GM23248 (cell line): Measurements from ENCODE around the gene RGS13. TPM values are rescaled to one million over a fixed set of nuclear protein-coding genes. Genes with fewer than 3 reads are reported as not detected.

Experiments used
- DNase-seq: peaks from one replicate; pipeline ENCODE4 v3.0.0-alpha.2; 2015
- H2AFZ ChIP-seq: fragments of 200-600 bp; sonication (generic); 2 replicates; pipeline ENCODE4 v1.6.1; 2016; ENCODE audit warnings: antibody characterized with exemption
- H3F3A ChIP-seq: fragments of 200-600 bp; sonication (generic); 2 replicates; pipeline ENCODE4 v1.6.1; 2016; ENCODE audit warnings: mild to moderate bottlenecking, antibody characterized with exemption, mixed run types; ENCODE audit not compliant: insufficient read depth
- H3K27ac ChIP-seq: fragments of 200-600 bp; sonication (generic); 2 replicates; pipeline ENCODE4 v1.5.1; 2016; ENCODE audit warnings: mild to moderate bottlenecking
- H3K27me3 ChIP-seq: fragments of 200-600 bp; sonication (generic); replicated peaks from 2 replicates; pipeline ENCODE4 v1.6.1; 2016; ENCODE audit warnings: mild to moderate bottlenecking; ENCODE audit not compliant: insufficient read depth
- H3K36me3 ChIP-seq: fragments of 200-600 bp; sonication (generic); 2 replicates; pipeline ENCODE4 v1.6.1; 2016; ENCODE audit warnings: low read depth, mild to moderate bottlenecking
- H3K4me1 ChIP-seq: fragments of 200-600 bp; sonication (generic); 2 replicates; pipeline ENCODE4 v1.6.1; 2016; ENCODE audit warnings: mild to moderate bottlenecking; ENCODE audit not compliant: insufficient read depth
- H3K4me2 ChIP-seq: fragments of 200-600 bp; sonication (generic); one replicate; pipeline ENCODE4 v1.6.1; 2016; ENCODE audit warnings: mild to moderate bottlenecking; ENCODE audit not compliant: unreplicated experiment
- H3K4me3 ChIP-seq: fragments of 200-600 bp; sonication (generic); 2 replicates; pipeline ENCODE4 v1.5.1; 2016; ENCODE audit warnings: mild to moderate bottlenecking
- H3K79me2 ChIP-seq: fragments of 200-600 bp; sonication (generic); 2 replicates; pipeline ENCODE4 v1.6.1; 2016; ENCODE audit warnings: mild to moderate bottlenecking; ENCODE audit not compliant: insufficient read depth
- H3K9ac ChIP-seq: fragments of 200-600 bp; sonication (generic); 2 replicates; pipeline ENCODE4 v1.6.1; 2016; ENCODE audit warnings: mild to moderate bottlenecking
- H3K9me2 ChIP-seq: fragments of 200-600 bp; sonication (generic); 2 replicates; pipeline ENCODE4 v1.6.1; 2016; ENCODE audit warnings: mixed run types, mild to moderate bottlenecking, moderate library complexity; ENCODE audit not compliant: insufficient read depth
- H3K9me3 ChIP-seq: fragments of 200-600 bp; sonication (generic); one replicate; pipeline ENCODE4 v1.6.1; 2017; ENCODE audit warnings: low read depth
- H4K20me1 ChIP-seq: fragments of 200-600 bp; sonication (generic); 2 replicates; pipeline ENCODE4 v1.6.0; 2016; ENCODE audit not compliant: insufficient read depth
- EZH2 ChIP-seq: fragments of 200-600 bp; sonication (generic); IDR thresholded peaks from 2 replicates; pipeline ENCODE4 v1.6.1; 2018; ENCODE audit warnings: antibody characterized with exemption, mild to moderate bottlenecking; ENCODE audit not compliant: insufficient read depth, poor library complexity, severe bottlenecking
- EZH2phosphoT487 ChIP-seq: fragments of 200-600 bp; sonication (generic); IDR thresholded peaks from 2 replicates; pipeline ENCODE4 v1.6.1; 2018; ENCODE audit warnings: antibody characterized with exemption, moderate library complexity, mild to moderate bottlenecking, low read depth; ENCODE audit not compliant: insufficient read depth
- WGBS, 2 experiments: methylation state at CpG; one replicate each; pipeline ENCODE4 v1.1.6; 2015 to 2017; ENCODE audit warnings: low lambda C conversion rate in 2 of 2, low coverage in 1 of 2; ENCODE audit errors: missing lambda C conversion rate in 2 of 2; 5-methylcytosine and 5-hydroxymethylcytosine counted together
- in situ Hi-C: fragments of 300-500 bp; cut with MboI; formaldehyde crosslinking; loops from 2 replicates; pipeline ENCODE4 v1.15.0; 2020
- polyA plus RNA-seq: library from polyadenylated mRNA; unstranded; fragments of >200 nt; fragmentation: Nextera tagmentation; extraction: Ambion mirVana; gene quantifications from 2 replicates; pipeline ENCODE4 v1.2.1, GENCODE V29; 2016
- total RNA-seq: library from RNA; depleted of rRNA; stranded (reverse); fragments of >200 nt; shearing (Covaris generic); gene quantifications from 2 replicates; pipeline ENCODE4 v1.2.3, GENCODE V29; 2014

The RGS13 gene
- total and polyA plus RNA-seq, 2 experiments from 2014 or later = not detected

GRCh38 chr1:192600275-192600674, 35.7 kb upstream of the RGS13 start:
- WGBS, 2 experiments = 96 to 100% methylated on average over 1 of the region's 1 CpG
- DNase-seq = peak; percentile 13
- Histone ChIP-seq H3K4me3 (no peak overlapping the region), H3F3A (no peaks in the 10 kb centered on the region), H3K36me3 (no peaks in the 10 kb centered on the region), H3K9ac (no peak overlapping the region), H3K27ac (no peak overlapping the region), H3K9me2 (no peaks in the 10 kb centered on the region), H2AFZ (no peak overlapping the region), H3K79me2 (no peaks in the 10 kb centered on the region), H3K4me2 (no peak overlapping the region), H3K27me3 (no peaks in the 10 kb centered on the region), H3K9me3 (no peaks in the 10 kb centered on the region), H3K4me1 (peaks cover 7% of the 10 kb centered on the region; the same call in 1 of the 2 replicates), H4K20me1 (no peaks in the 10 kb centered on the region)
- in situ Hi-C loops = no loop called here
- no peak for TF ChIP-seq EZH2
- TF ChIP-seq EZH2phosphoT487 = no peak

DNA sequence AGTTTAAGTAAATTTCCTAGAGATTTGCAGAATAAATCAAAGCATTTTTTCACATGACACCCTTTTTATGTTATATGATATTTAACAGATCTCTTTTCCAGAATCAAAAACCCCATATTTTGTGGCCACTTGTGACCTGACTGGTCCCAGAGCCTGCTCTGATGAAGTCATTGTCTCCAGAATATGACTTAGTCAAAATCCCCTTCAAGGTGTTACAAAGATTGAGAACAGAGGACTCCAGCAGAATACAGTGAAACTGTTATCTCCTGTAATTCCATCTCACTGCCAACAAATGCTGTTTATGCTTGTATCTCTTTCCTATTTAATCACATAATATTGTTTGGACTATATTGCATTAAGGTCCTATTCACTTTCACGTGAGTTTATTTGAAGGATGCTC, 34.8 kb upstream of the RGS13 start:
- in situ Hi-C loops = no loop called here
- no peak for DNase-seq
- 100% methylated on average over 1 of the region's 1 CpG for WGBS, 2 experiments

GRCh38 chr1:192601567-192601966, 34.4 kb upstream of the RGS13 start:
- Histone ChIP-seq H3K36me3 (no peaks in the 10 kb centered on the region), H4K20me1 (no peaks in the 10 kb centered on the region), H3K9me2 (no peaks in the 10 kb centered on the region), H3K9ac (no peak overlapping the region), H3K9me3 (no peaks in the 10 kb centered on the region), H3F3A (no peaks in the 10 kb centered on the region), H3K27ac (no peak overlapping the region), H3K79me2 (no peaks in the 10 kb centered on the region), H3K4me1 (peaks cover 7% of the 10 kb centered on the region; the same call in 1 of the 2 replicates), H2AFZ (no peak overlapping the region), H3K27me3 (no peaks in the 10 kb centered on the region), H3K4me2 (peak overlapping the region; percentile 17), H3K4me3 (no peak overlapping the region)
- in situ Hi-C loops = no loop called here
- peak; percentile 29 for DNase-seq
- no peak for TF ChIP-seq EZH2phosphoT487

More for the DNA sequence above, 34.8 kb upstream of the RGS13 start:
- no peaks in the 10 kb centered on the region for H3K9me3 ChIP-seq
- TF ChIP-seq EZH2 = no peak
- no peak for TF ChIP-seq EZH2phosphoT487
- no peak overlapping the region for H3K9ac ChIP-seq
- no peaks in the 10 kb centered on the region for H4K20me1 ChIP-seq
- H2AFZ ChIP-seq = no peak overlapping the region
- H3K79me2 ChIP-seq = no peaks in the 10 kb centered on the region
- H3K27me3 ChIP-seq = no peaks in the 10 kb centered on the region
- no peak overlapping the region for H3K4me3 ChIP-seq
- H3K4me1 ChIP-seq = peaks cover 7% of the 10 kb centered on the region; the same call in 1 of the 2 replicates
- H3K9me2 ChIP-seq = no peaks in the 10 kb centered on the region
- H3K27ac ChIP-seq = no peak overlapping the region
- no peaks in the 10 kb centered on the region for H3K36me3 ChIP-seq
- H3K4me2 ChIP-seq = no peak overlapping the region
- H3F3A ChIP-seq = no peaks in the 10 kb centered on the region

DNA sequence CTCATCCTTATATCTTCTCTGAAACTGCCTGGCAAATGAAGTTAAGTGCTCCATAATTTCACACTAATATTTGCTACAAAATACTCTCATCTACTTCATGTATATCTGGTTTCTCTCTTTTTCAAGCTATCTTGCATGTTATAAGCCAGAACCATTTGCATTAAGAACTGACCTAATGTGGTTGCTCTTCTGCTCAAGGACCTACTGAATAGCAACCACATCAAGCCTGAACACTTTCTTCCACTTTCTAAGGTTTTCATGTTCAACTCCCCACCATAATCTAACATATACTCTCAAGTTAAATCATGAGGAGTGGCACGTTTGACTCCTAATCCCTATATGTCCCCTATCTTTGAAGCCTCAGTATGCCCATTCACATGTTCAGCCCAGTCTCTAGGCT, 33.2 kb upstream of the RGS13 start:
- H3K9ac ChIP-seq = no peak overlapping the region
- 81 to 89% methylated on average over 1 of the region's 1 CpG for WGBS, 2 experiments
- H3K9me2 ChIP-seq = no peaks in the 10 kb centered on the region
- H3K4me3 ChIP-seq = no peak overlapping the region
- no peak overlapping the region for H3K27ac ChIP-seq
- no peaks in the 10 kb centered on the region for H3K27me3 ChIP-seq
- in situ Hi-C loops = no loop called here
- no peak for DNase-seq
- H3F3A ChIP-seq = no peaks in the 10 kb centered on the region
- H3K4me2 ChIP-seq = no peak overlapping the region
- H3K9me3 ChIP-seq = no peaks in the 10 kb centered on the region
- no peak overlapping the region for H2AFZ ChIP-seq
- no peaks in the 10 kb centered on the region for H3K79me2 ChIP-seq
- H4K20me1 ChIP-seq = no peaks in the 10 kb centered on the region
- peaks cover 7% of the 10 kb centered on the region; the same call in 1 of the 2 replicates for H3K4me1 ChIP-seq
- no peaks in the 10 kb centered on the region for H3K36me3 ChIP-seq
- TF ChIP-seq EZH2phosphoT487 = no peak
- no peak for TF ChIP-seq EZH2

- no peak overlapping the region for H2AFZ ChIP-seq
- H3K4me2 ChIP-seq = no peak overlapping the region
- no peak overlapping the region for H3K9ac ChIP-seq
- H3K79me2 ChIP-seq = no peaks in the 10 kb centered on the region
- H3K4me1 ChIP-seq = peaks cover 7% of the 10 kb centered on the region; the same call in 1 of the 2 replicates
- H3F3A ChIP-seq = no peaks in the 10 kb centered on the region
- H3K9me2 ChIP-seq = no peaks in the 10 kb centered on the region
- no peak overlapping the region for H3K4me3 ChIP-seq
- H3K36me3 ChIP-seq = no peaks in the 10 kb centered on the region
- in situ Hi-C loops = no loop called here
- 68 to 79% methylated on average over 3 of the region's 3 CpGs for WGBS, 2 experiments
- H3K27ac ChIP-seq = no peak overlapping the region
- H3K27me3 ChIP-seq = no peaks in the 10 kb centered on the region
- H4K20me1 ChIP-seq = no peaks in the 10 kb centered on the region
- DNase-seq = no peak
- no peaks in the 10 kb centered on the region for H3K9me3 ChIP-seq
- TF ChIP-seq EZH2 (no peak), EZH2phosphoT487 (no peak)
These were observed 32.6 kb upstream of the RGS13 start for GRCh38 chr1:192603218-192603787.
